ENCODE data around the gene GGPS1.
A peak's percentile ranks its signal among the peaks of the same experiment; 100 is the strongest.
"Not testable (repeated sequence)": the region's sequence is repeated elsewhere in the genome, so short reads cannot be mapped to it uniquely, and the experiment has no call there.

GGPS1 gene

GRCh38 chr1:235328271-235329138 lies at the start of gene GGPS1:
Gene GGPS1, plus strand, starts transcription at chr1:235328570. Its CDS starts 6,695 bp downstream, at chr1:235335265.
- peak; percentile 99 for DNase-seq (ENCODE audit: low read depth)

GRCh38 chr1:235278915-235279292 lies 49.5 kb upstream of the GGPS1 start:
- DNase-seq (ENCODE audit: low read depth): no peak

GRCh38 chr1:235279694-235280093 lies 48.7 kb upstream of the GGPS1 start:
- DNase-seq (ENCODE audit: low read depth): no peak

- DNase-seq (ENCODE audit: low read depth): no peak
These were observed 47.9 kb upstream of the GGPS1 start for GRCh38 chr1:235280467-235280866.

GRCh38 chr1:235283636-235284035 lies 44.7 kb upstream of the GGPS1 start:
- DNase-seq (ENCODE audit: low read depth): not testable (repeated sequence)

GRCh38 chr1:235284231-235284769 lies 44.1 kb upstream of the GGPS1 start:
- DNase-seq (ENCODE audit: low read depth): no peak

GRCh38 chr1:235286667-235287066 lies 41.7 kb upstream of the GGPS1 start:
- DNase-seq (ENCODE audit: low read depth): no peak

GRCh38 chr1:235287208-235287882 lies 41.0 kb upstream of the GGPS1 start:
- no peak for DNase-seq (ENCODE audit: low read depth)

- DNase-seq (ENCODE audit: low read depth): no peak
These were observed 38.3 kb upstream of the GGPS1 start for GRCh38 chr1:235289859-235290739.

- DNase-seq (ENCODE audit: low read depth): no peak
These were observed 37.4 kb upstream of the GGPS1 start for GRCh38 chr1:235290740-235291502.

- no peak for DNase-seq (ENCODE audit: low read depth)
These were observed 36.7 kb upstream of the GGPS1 start for GRCh38 chr1:235291599-235292091.

- DNase-seq (ENCODE audit: low read depth): no peak
These were observed 35.6 kb upstream of the GGPS1 start for GRCh38 chr1:235292790-235293189.

GRCh38 chr1:235293322-235293942 lies 34.9 kb upstream of the GGPS1 start:
- DNase-seq (ENCODE audit: low read depth): no peak

- no peak for DNase-seq (ENCODE audit: low read depth)
These were observed 32.4 kb upstream of the GGPS1 start for GRCh38 chr1:235295902-235296350.

- DNase-seq (ENCODE audit: low read depth): no peak
These were observed 31.6 kb upstream of the GGPS1 start for GRCh38 chr1:235296729-235297128.

- DNase-seq (ENCODE audit: low read depth): no peak
These were observed 30.8 kb upstream of the GGPS1 start for GRCh38 chr1:235297579-235297978.

GRCh38 chr1:235298758-235299157 lies 29.6 kb upstream of the GGPS1 start:
- DNase-seq (ENCODE audit: low read depth): no peak

GRCh38 chr1:235299169-235299858 lies 29.1 kb upstream of the GGPS1 start:
- no peak for DNase-seq (ENCODE audit: low read depth)

- DNase-seq (ENCODE audit: low read depth): no peak
These were observed 26.2 kb upstream of the GGPS1 start for GRCh38 chr1:235302143-235302542.
